Keratinocyte (primary cell): ENCODE measurements around the gene TMC5. TPM values are rescaled to one million over a fixed set of nuclear protein-coding genes. Genes with fewer than 3 reads are reported as not detected.

Source experiments
- DNase-seq: peaks from one replicate; pipeline ENCODE4 v3.0.0-alpha.2; 2011; ENCODE audit warnings: low read depth, missing footprints, low spot score
- FAIRE-seq: peaks from 2 replicates; lab custom pipeline; 2011; peaks lifted over from hg19 to GRCh38; lab: Jason Lieb, UNC
- H2AFZ ChIP-seq: 2 replicates; pipeline ENCODE4 v1.6.0; 2012; ENCODE audit warnings: low read length, control low read depth, inconsistent platforms; ENCODE audit not compliant: control insufficient read depth
- H3K27ac ChIP-seq: 2 replicates; pipeline ENCODE4 v1.5.1; 2011; ENCODE audit warnings: low read length; ENCODE audit not compliant: control insufficient read depth, insufficient read depth
- H3K27me3 ChIP-seq: 3 replicates; pipeline ENCODE4 v1.6.0; 2011; ENCODE audit warnings: low read length; ENCODE audit not compliant: control insufficient read depth, insufficient read depth; ENCODE audit errors: extremely low read depth
- H3K36me3 ChIP-seq, 2 experiments: 2 replicates in 1 of 2; 3 replicates in 1 of 2; pipeline ENCODE4 v1.5.1; 2011; ENCODE audit warnings: low read length in 2 of 2, mild to moderate bottlenecking in 1 of 2; ENCODE audit not compliant: control insufficient read depth in 2 of 2, insufficient read depth in 2 of 2; ENCODE audit errors: extremely low read depth in 1 of 2
- H3K4me1 ChIP-seq: 3 replicates; pipeline ENCODE4 v1.5.1; 2011; ENCODE audit warnings: low read length; ENCODE audit not compliant: control insufficient read depth, insufficient read depth; ENCODE audit errors: extremely low read depth
- H3K4me2 ChIP-seq: 3 replicates; pipeline ENCODE4 v1.6.0; 2011; ENCODE audit warnings: low read depth, low read length; ENCODE audit not compliant: control insufficient read depth, insufficient read depth; ENCODE audit errors: extremely low read depth
- H3K4me3 ChIP-seq, 3 experiments: fragments of 200-600 bp in 1 of 3; sonication (generic) in 1 of 3; 2 replicates in 2 of 3; 3 replicates in 1 of 3; pipeline ENCODE4 v1.5.1; 2011 to 2016; ENCODE audit warnings: low read length in 3 of 3, mild to moderate bottlenecking in 3 of 3, control low read depth in 2 of 3, inconsistent platforms in 1 of 3, low read depth in 1 of 3, mixed read lengths in 1 of 3, mixed run types in 1 of 3, moderate library complexity in 1 of 3; ENCODE audit not compliant: control insufficient read depth in 2 of 3, insufficient read depth in 2 of 3; ENCODE audit errors: extremely low read depth in 1 of 3
- H3K79me2 ChIP-seq: 2 replicates; pipeline ENCODE4 v1.6.0; 2012; ENCODE audit warnings: low read length; ENCODE audit not compliant: control insufficient read depth, insufficient read depth
- H3K9ac ChIP-seq: 3 replicates; pipeline ENCODE4 v1.6.0; 2011; ENCODE audit warnings: low read length; ENCODE audit not compliant: control insufficient read depth, insufficient read depth; ENCODE audit errors: extremely low read depth
- H3K9me1 ChIP-seq: 3 replicates; pipeline ENCODE4 v1.6.0; 2011; ENCODE audit warnings: low read length; ENCODE audit not compliant: control insufficient read depth, insufficient read depth; ENCODE audit errors: extremely low read depth
- H3K9me3 ChIP-seq: 2 replicates; pipeline ENCODE4 v1.5.1; 2012; ENCODE audit warnings: low read depth, low read length; ENCODE audit not compliant: control insufficient read depth
- H4K20me1 ChIP-seq: 3 replicates; pipeline ENCODE4 v1.6.0; 2011; ENCODE audit warnings: low read length; ENCODE audit not compliant: control insufficient read depth, insufficient read depth; ENCODE audit errors: extremely low read depth
- EZH2 ChIP-seq: IDR thresholded peaks from one replicate; pipeline ENCODE4 v1.6.1; 2012; ENCODE audit warnings: inconsistent platforms, mild to moderate bottlenecking, low read length, moderate library complexity
- dilution Hi-C: fragments of 300-500 bp; cut with MboI; formaldehyde crosslinking; loops from one replicate; pipeline ENCODE4 v1.7.0; 2020; ENCODE audit warnings: low sequenced_read_pairs; ENCODE audit not compliant: extremely low pct_ligation_motif_present
- polyA plus RNA-seq, 5 experiments: library from polyadenylated mRNA; depleted of rRNA in 3 of 5; stranded (reverse) in 3 of 5; stranded (forward) in 1 of 5; unstranded in 1 of 5; fragments of >200 nt; gene quantifications; 1 replicate in 1 of 5; 2 replicates in 3 of 5; 3 replicates in 1 of 5; pipeline versions ENCODE4 v1.2.1 to v1.2.3, GENCODE V29; 2011 to 2012; ENCODE audit warnings: missing spikeins in 2 of 5, low read depth in 1 of 5, low replicate concordance in 1 of 5
- TF ChIP-seq, protein P1 (sequence below), 3 experiments: IDR thresholded peaks in 1 of 3; conservative IDR thresholded peaks in 1 of 3; optimal IDR thresholded peaks in 1 of 3; 2 replicates in 2 of 3; 3 replicates in 1 of 3; pipeline versions ENCODE3 to v1.5.1; 2011; ENCODE audit warnings: low read length in 3 of 3, mild to moderate bottlenecking in 3 of 3, moderate library complexity in 2 of 3, control low read depth in 1 of 3, inconsistent platforms in 1 of 3; ENCODE audit not compliant: insufficient read depth in 2 of 3; ENCODE audit errors: extremely low read depth in 1 of 3

The TMC5 gene
- polyA plus RNA-seq, 1 donor (not counting 4 experiments of a cell fraction or from before 2014, with no cell fraction given): 0.18 TPM

DNA sequence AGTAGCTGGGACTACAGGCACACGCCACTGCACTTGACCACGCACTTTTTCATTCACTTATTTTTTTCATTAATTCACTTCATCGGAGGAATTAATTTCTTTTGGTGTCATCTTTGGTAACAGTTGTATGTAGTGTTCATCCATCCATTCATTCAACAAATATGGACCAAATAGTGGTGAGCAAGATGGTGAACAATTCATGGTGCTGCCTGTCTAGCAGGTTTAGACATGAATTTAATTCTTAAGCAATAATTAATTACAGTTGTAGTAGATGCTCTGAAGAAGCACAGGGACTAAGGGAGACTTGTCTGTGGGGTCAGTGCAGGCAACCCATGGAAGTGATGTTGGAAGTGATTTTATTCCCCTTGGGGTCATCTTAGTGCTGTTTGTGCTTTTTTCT is 81.8 kb downstream of the TMC5 start:
- dilution Hi-C loops: no loop called here
- Histone ChIP-seq H3K27me3 (no peaks in the 10 kb centered on the region), H3K36me3 (peaks cover 12 to 15% of the 10 kb centered on the region in 2 experiments), H3K27ac (no peak overlapping the region), H3K4me1 (peaks cover 6% of the 10 kb centered on the region), H2AFZ (no peak overlapping the region), H3K4me3 (no peak overlapping the region), H3K4me2 (no peak overlapping the region), H3K9me1 (no peaks in the 10 kb centered on the region), H4K20me1 (peaks cover 4% of the 10 kb centered on the region), H3K79me2 (no peaks in the 10 kb centered on the region), H3K9ac (no peak overlapping the region), H3K9me3 (no peaks in the 10 kb centered on the region)
- no peak for TF ChIP-seq EZH2
- TF ChIP-seq, protein P1, sequence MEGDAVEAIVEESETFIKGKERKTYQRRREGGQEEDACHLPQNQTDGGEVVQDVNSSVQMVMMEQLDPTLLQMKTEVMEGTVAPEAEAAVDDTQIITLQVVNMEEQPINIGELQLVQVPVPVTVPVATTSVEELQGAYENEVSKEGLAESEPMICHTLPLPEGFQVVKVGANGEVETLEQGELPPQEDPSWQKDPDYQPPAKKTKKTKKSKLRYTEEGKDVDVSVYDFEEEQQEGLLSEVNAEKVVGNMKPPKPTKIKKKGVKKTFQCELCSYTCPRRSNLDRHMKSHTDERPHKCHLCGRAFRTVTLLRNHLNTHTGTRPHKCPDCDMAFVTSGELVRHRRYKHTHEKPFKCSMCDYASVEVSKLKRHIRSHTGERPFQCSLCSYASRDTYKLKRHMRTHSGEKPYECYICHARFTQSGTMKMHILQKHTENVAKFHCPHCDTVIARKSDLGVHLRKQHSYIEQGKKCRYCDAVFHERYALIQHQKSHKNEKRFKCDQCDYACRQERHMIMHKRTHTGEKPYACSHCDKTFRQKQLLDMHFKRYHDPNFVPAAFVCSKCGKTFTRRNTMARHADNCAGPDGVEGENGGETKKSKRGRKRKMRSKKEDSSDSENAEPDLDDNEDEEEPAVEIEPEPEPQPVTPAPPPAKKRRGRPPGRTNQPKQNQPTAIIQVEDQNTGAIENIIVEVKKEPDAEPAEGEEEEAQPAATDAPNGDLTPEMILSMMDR (optimal IDR thresholded peaks at IDR 0.05 in 1 of 3, IDR thresholded peaks at IDR 0.05 in 1 of 3, conservative IDR thresholded peaks at IDR 0.05 in 1 of 3; ENCODE audit: extremely low read depth in 1 of 3, insufficient read depth in 2 of 3, low read length in 3 of 3): no peak
- DNase-seq (no peak), FAIRE-seq (no peak)

DNA sequence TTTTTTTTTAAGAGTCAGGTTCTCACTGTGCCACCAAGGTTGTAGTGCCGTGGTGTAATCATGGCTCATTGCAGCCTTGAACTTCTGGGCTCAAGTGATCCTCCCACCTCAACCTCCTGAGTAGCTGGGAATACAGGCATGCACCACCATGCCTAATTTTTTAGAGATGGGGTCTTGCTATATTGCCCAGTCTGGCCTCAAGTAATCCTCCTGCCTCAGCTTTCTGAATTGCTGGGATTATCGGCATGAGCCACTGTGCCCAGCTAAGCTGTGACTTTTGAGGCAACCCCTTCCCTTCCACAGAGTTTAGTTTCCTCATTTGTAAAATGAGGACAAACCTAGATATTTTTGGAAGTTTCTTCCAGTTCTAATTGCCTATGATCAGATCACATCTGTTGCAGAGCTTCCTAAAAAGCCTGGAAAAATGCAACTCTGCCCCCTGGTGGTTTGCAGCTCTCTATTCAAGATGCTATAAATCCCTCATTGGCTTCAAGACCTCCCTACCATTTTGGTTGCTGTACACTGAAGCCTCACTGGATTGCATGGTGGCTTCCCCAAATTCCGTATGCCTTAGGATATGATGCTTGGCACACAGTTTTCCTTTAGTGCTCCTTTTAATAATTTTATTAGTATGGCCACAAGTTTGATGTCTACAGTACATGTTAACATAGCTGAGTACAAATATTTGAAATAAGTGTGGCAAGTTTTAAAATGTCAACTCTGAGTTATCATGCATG is 84.9 kb downstream of the TMC5 start:
- Histone ChIP-seq H2AFZ (no peak overlapping the region), H3K36me3 (peaks cover 16 to 20% of the 10 kb centered on the region in 2 experiments), H3K9ac (no peak overlapping the region), H4K20me1 (peaks cover 4% of the 10 kb centered on the region), H3K4me1 (peaks cover 6% of the 10 kb centered on the region), H3K27me3 (no peaks in the 10 kb centered on the region), H3K4me3 (no peak overlapping the region), H3K27ac (no peak overlapping the region), H3K4me2 (no peak overlapping the region), H3K9me1 (no peaks in the 10 kb centered on the region), H3K79me2 (no peaks in the 10 kb centered on the region), H3K9me3 (no peaks in the 10 kb centered on the region)
- peak; percentile 9 for FAIRE-seq
- DNase-seq: peak; percentile 38
- dilution Hi-C loops: loop anchor here (25.0 kb wide), 1 partner anchor 90 kb away; the partner anchor contains the start of gene TMC5
- no peak for TF ChIP-seq EZH2
- TF ChIP-seq, protein P1 (optimal IDR thresholded peaks at IDR 0.05 in 1 of 3, IDR thresholded peaks at IDR 0.05 in 1 of 3, conservative IDR thresholded peaks at IDR 0.05 in 1 of 3; ENCODE audit: extremely low read depth in 1 of 3, insufficient read depth in 2 of 3, low read length in 3 of 3): peak; percentile 59 to 78 (median 74)
